ENCODE measurements around the gene PAPSS1.

DNA sequence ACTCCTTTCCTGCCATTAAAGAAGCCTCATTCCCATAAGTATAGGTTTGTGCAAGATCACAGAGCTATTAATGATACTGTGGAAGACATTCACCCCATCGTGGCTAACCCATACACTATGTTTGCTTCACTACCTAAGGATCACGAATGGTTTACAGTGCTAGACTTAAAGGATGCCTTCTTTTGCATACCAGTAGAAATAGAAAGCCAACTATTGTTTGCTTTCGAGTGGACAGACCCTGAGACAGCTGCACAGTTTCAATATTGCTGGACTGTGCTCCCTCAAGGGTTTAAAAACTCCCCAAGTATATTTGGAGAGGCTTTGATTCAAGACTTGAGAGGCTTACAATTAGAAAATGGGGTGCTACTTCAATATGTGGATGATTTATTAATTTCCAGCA is 16.0 kb upstream of the PAPSS1 start:
- TF ChIP-seq, protein P1, sequence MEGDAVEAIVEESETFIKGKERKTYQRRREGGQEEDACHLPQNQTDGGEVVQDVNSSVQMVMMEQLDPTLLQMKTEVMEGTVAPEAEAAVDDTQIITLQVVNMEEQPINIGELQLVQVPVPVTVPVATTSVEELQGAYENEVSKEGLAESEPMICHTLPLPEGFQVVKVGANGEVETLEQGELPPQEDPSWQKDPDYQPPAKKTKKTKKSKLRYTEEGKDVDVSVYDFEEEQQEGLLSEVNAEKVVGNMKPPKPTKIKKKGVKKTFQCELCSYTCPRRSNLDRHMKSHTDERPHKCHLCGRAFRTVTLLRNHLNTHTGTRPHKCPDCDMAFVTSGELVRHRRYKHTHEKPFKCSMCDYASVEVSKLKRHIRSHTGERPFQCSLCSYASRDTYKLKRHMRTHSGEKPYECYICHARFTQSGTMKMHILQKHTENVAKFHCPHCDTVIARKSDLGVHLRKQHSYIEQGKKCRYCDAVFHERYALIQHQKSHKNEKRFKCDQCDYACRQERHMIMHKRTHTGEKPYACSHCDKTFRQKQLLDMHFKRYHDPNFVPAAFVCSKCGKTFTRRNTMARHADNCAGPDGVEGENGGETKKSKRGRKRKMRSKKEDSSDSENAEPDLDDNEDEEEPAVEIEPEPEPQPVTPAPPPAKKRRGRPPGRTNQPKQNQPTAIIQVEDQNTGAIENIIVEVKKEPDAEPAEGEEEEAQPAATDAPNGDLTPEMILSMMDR (IDR thresholded peaks at IDR 0.05): no peak
- no peak for TF ChIP-seq POLR2A (IDR thresholded peaks at IDR 0.05)

Data from thyroid gland (tissue), 4 donors.